ENCODE data around the gene CACNA1D.

CACNA1D gene

DNA sequence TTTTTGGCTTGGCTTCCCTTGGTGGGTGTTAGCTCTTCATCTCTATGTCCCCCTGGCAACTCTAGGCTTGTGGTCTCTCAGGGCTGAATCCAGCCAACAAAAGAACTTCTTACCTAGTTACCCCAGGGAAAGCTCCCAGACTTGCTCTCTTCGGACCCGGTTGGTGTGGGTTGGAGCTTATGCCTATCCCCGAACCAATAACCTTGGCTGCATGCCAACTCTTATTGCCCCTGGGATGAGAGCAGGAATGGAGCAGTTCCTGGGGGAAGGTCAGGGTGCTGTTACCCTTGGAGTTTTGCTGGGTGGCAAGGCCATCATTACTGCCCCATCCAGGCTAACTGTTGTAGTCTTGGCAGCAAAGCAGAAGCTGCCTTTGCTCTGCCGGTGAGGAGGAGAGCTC lies 147.8 kb downstream of the CACNA1D start:
- Histone ChIP-seq H3K4me1 (ENCODE audit: control insufficient read depth, low read depth, low read length) (no peaks in the 10 kb centered on the region), H3K27me3 (ENCODE audit: insufficient read depth, low read length, poor library complexity) (no peaks in the 10 kb centered on the region), H3K79me2 (ENCODE audit: control insufficient read depth, insufficient read depth, low read length) (no peaks in the 10 kb centered on the region), H2BK120ac (ENCODE audit: low read depth, low read length) (no peak overlapping the region), H3K9ac (ENCODE audit: low read length) (no peak overlapping the region), H2BK5ac (ENCODE audit: low read length) (no peak overlapping the region), H3K79me1 (ENCODE audit: low read length) (no peaks in the 10 kb centered on the region), H4K8ac (ENCODE audit: low read depth, low read length) (no peak overlapping the region), H3K18ac (ENCODE audit: low read length) (no peak overlapping the region), H3K23ac (ENCODE audit: low read length) (no peak overlapping the region), H2AK5ac (ENCODE audit: low read length) (no peak overlapping the region), H3K56ac (ENCODE audit: low read length) (no peak overlapping the region), H4K5ac (ENCODE audit: low read length) (no peak overlapping the region), H2BK15ac (replicated peaks; ENCODE audit: low read depth) (no peak overlapping the region), H3K4ac (ENCODE audit: low read depth, low read length) (no peak overlapping the region), H3K4me2 (ENCODE audit: low read length) (no peak overlapping the region), H3K36me3 (ENCODE audit: control insufficient read depth, insufficient read depth, low read length) (no peaks in the 10 kb centered on the region), H3K4me3 (ENCODE audit: low read length) (no peak overlapping the region), H3K27ac (ENCODE audit: low read depth, low read length) (no peak overlapping the region)
- WGBS (ENCODE audit: extremely low coverage, insufficient coverage, low lambda C conversion rate), result no CpG with 5 or more reads among the region's 4 CpGs
- DNase-seq, result no peak

DNA sequence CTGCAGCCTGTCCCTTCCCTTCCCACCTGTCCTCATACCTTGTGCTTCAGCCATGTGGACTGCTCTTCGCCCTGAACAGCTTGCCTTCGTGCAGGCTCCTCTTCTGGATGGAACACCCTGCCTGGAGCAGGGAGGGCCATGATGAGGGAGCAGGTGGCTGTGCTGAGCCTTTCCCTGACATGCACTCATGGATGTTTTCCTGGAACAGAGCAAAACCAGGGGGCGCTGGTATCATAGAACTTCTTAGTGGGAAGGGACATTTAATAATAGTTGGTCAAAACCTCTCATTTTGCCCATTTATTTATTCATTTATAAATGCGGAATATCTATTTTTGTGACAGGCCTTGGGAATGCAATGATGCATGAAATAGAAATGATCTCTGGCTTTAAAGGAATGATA lies 149.3 kb downstream of the CACNA1D start:
- H3K36me3 ChIP-seq (ENCODE audit: control insufficient read depth, insufficient read depth, low read length), result no peaks in the 10 kb centered on the region
- H3K27me3 ChIP-seq (ENCODE audit: insufficient read depth, low read length, poor library complexity), result no peaks in the 10 kb centered on the region
- no peak overlapping the region for H4K8ac ChIP-seq (ENCODE audit: low read depth, low read length)
- H4K5ac ChIP-seq (ENCODE audit: low read length), result no peak overlapping the region
- H3K9ac ChIP-seq (ENCODE audit: low read length), result no peak overlapping the region
- no CpG with 5 or more reads among the region's 4 CpGs for WGBS (ENCODE audit: extremely low coverage, insufficient coverage, low lambda C conversion rate)
- H3K4ac ChIP-seq (ENCODE audit: low read depth, low read length), result no peak overlapping the region
- H3K4me2 ChIP-seq (ENCODE audit: low read length), result no peak overlapping the region
- no peak overlapping the region for H2BK120ac ChIP-seq (ENCODE audit: low read depth, low read length)
- no peaks in the 10 kb centered on the region for H3K79me2 ChIP-seq (ENCODE audit: control insufficient read depth, insufficient read depth, low read length)
- H3K4me1 ChIP-seq (ENCODE audit: control insufficient read depth, low read depth, low read length), result no peaks in the 10 kb centered on the region
- H2BK15ac ChIP-seq (replicated peaks; ENCODE audit: low read depth), result no peak overlapping the region
- no peak overlapping the region for H2BK5ac ChIP-seq (ENCODE audit: low read length)
- no peak overlapping the region for H3K23ac ChIP-seq (ENCODE audit: low read length)
- no peak overlapping the region for H2AK5ac ChIP-seq (ENCODE audit: low read length)
- no peak overlapping the region for H3K4me3 ChIP-seq (ENCODE audit: low read length)
- H3K79me1 ChIP-seq (ENCODE audit: low read length), result no peaks in the 10 kb centered on the region
- H3K18ac ChIP-seq (ENCODE audit: low read length), result no peak overlapping the region
- DNase-seq, result peak; percentile 16
- H3K27ac ChIP-seq (ENCODE audit: low read depth, low read length), result no peak overlapping the region
- H3K56ac ChIP-seq (ENCODE audit: low read length), result no peak overlapping the region

DNA sequence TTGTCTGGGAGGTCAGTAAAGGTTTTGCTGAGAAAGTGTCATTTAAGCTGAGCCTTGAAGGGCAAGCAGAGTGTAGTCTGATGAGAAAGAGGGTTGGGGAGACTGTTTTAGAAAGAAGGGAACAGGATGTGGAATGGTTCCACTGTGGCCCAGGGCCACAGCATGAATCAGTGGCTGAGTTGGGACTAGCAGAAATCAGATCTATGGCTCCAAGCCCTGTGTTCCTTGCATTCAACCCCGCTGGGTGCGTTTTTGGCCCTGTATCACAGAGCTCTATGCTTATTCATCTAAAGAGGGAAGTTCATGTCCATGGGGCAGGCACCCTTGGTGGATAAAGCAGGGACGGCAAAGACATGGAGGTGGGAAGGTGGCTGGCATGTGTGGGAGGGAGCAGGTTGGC lies 151.3 kb downstream of the CACNA1D start:
- H2AK5ac ChIP-seq (ENCODE audit: low read length), result no peak overlapping the region
- no CpG with 5 or more reads among the region's 3 CpGs for WGBS (ENCODE audit: extremely low coverage, insufficient coverage, low lambda C conversion rate)
- no peak overlapping the region for H2BK120ac ChIP-seq (ENCODE audit: low read depth, low read length)
- H3K56ac ChIP-seq (ENCODE audit: low read length), result no peak overlapping the region
- H4K8ac ChIP-seq (ENCODE audit: low read depth, low read length), result no peak overlapping the region
- no peaks in the 10 kb centered on the region for H3K79me1 ChIP-seq (ENCODE audit: low read length)
- H3K79me2 ChIP-seq (ENCODE audit: control insufficient read depth, insufficient read depth, low read length), result no peaks in the 10 kb centered on the region
- H3K9ac ChIP-seq (ENCODE audit: low read length), result no peak overlapping the region
- no peak overlapping the region for H3K27ac ChIP-seq (ENCODE audit: low read depth, low read length)
- DNase-seq, result no peak
- no peak overlapping the region for H3K23ac ChIP-seq (ENCODE audit: low read length)
- no peaks in the 10 kb centered on the region for H3K27me3 ChIP-seq (ENCODE audit: insufficient read depth, low read length, poor library complexity)
- no peaks in the 10 kb centered on the region for H3K36me3 ChIP-seq (ENCODE audit: control insufficient read depth, insufficient read depth, low read length)
- no peak overlapping the region for H2BK5ac ChIP-seq (ENCODE audit: low read length)
- no peak overlapping the region for H2BK15ac ChIP-seq (replicated peaks; ENCODE audit: low read depth)
- no peak overlapping the region for H3K4me2 ChIP-seq (ENCODE audit: low read length)
- H4K5ac ChIP-seq (ENCODE audit: low read length), result no peak overlapping the region
- no peak overlapping the region for H3K4me3 ChIP-seq (ENCODE audit: low read length)
- H3K18ac ChIP-seq (ENCODE audit: low read length), result no peak overlapping the region
- no peak overlapping the region for H3K4ac ChIP-seq (ENCODE audit: low read depth, low read length)
- no peaks in the 10 kb centered on the region for H3K4me1 ChIP-seq (ENCODE audit: control insufficient read depth, low read depth, low read length)

DNA sequence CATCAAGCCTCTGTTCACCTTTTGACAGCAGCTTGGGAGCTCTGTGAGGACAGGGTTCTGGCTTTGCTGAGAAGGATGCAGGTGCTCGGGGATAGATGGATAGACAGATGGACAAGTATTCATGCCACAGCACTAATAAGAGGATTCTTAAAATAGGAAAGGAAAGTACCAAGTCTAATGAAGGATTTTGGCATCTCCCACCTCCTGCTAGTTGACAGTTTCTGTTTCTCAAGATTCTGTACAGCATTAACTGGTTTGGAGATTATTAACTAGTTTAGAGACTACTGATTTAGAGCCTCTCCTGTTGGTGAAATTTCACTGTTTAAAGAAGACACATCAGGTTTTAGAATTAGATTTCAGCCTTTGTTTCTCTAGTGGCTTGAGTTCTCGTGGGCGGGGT lies 152.3 kb downstream of the CACNA1D start:
- no peak overlapping the region for H2BK120ac ChIP-seq (ENCODE audit: low read depth, low read length)
- H3K36me3 ChIP-seq (ENCODE audit: control insufficient read depth, insufficient read depth, low read length), result no peaks in the 10 kb centered on the region
- H3K23ac ChIP-seq (ENCODE audit: low read length), result no peak overlapping the region
- H3K79me2 ChIP-seq (ENCODE audit: control insufficient read depth, insufficient read depth, low read length), result no peaks in the 10 kb centered on the region
- H2AK5ac ChIP-seq (ENCODE audit: low read length), result no peak overlapping the region
- H2BK15ac ChIP-seq (replicated peaks; ENCODE audit: low read depth), result no peak overlapping the region
- no peak overlapping the region for H3K56ac ChIP-seq (ENCODE audit: low read length)
- H3K4ac ChIP-seq (ENCODE audit: low read depth, low read length), result no peak overlapping the region
- no peak overlapping the region for H3K18ac ChIP-seq (ENCODE audit: low read length)
- no peak overlapping the region for H3K4me3 ChIP-seq (ENCODE audit: low read length)
- H3K27me3 ChIP-seq (ENCODE audit: insufficient read depth, low read length, poor library complexity), result no peaks in the 10 kb centered on the region
- H2BK5ac ChIP-seq (ENCODE audit: low read length), result no peak overlapping the region
- no peak overlapping the region for H3K9ac ChIP-seq (ENCODE audit: low read length)
- no peak overlapping the region for H3K27ac ChIP-seq (ENCODE audit: low read depth, low read length)
- no peaks in the 10 kb centered on the region for H3K4me1 ChIP-seq (ENCODE audit: control insufficient read depth, low read depth, low read length)
- DNase-seq, result no peak
- H3K79me1 ChIP-seq (ENCODE audit: low read length), result no peaks in the 10 kb centered on the region
- H4K5ac ChIP-seq (ENCODE audit: low read length), result no peak overlapping the region
- WGBS (ENCODE audit: extremely low coverage, insufficient coverage, low lambda C conversion rate), result no CpG with 5 or more reads among the region's 3 CpGs
- H3K4me2 ChIP-seq (ENCODE audit: low read length), result no peak overlapping the region
- H4K8ac ChIP-seq (ENCODE audit: low read depth, low read length), result no peak overlapping the region

DNA sequence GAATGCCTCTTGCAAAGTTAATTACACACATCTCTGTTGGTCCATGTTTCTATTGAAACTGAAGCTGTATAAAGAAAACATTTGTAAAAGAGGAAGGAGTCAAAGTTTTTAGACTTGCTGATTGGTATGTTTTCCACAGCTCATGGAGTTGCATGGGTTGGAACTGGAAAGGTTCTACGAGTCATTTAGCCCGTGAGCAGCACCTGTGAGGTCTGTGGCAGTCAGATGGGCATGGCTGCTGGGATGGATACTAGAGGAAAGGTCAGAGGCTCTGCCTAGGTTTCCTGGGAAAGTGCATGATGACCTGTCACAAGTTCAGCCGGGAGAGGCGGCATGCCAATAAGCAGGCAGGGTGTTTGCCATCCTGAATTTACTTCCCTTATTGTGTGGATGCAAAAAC lies 155.4 kb downstream of the CACNA1D start:
- no peak for DNase-seq
- Histone ChIP-seq H3K4me1 (ENCODE audit: control insufficient read depth, low read depth, low read length) (no peaks in the 10 kb centered on the region), H3K4ac (ENCODE audit: low read depth, low read length) (no peak overlapping the region), H2BK120ac (ENCODE audit: low read depth, low read length) (no peak overlapping the region), H3K9ac (ENCODE audit: low read length) (no peak overlapping the region), H3K4me3 (ENCODE audit: low read length) (no peak overlapping the region), H3K23ac (ENCODE audit: low read length) (no peak overlapping the region), H4K5ac (ENCODE audit: low read length) (no peak overlapping the region), H3K79me1 (ENCODE audit: low read length) (no peaks in the 10 kb centered on the region), H2BK5ac (ENCODE audit: low read length) (no peak overlapping the region), H2AK5ac (ENCODE audit: low read length) (no peak overlapping the region), H3K4me2 (ENCODE audit: low read length) (no peak overlapping the region), H2BK15ac (replicated peaks; ENCODE audit: low read depth) (no peak overlapping the region), H3K18ac (ENCODE audit: low read length) (no peak overlapping the region), H3K36me3 (ENCODE audit: control insufficient read depth, insufficient read depth, low read length) (no peaks in the 10 kb centered on the region), H3K79me2 (ENCODE audit: control insufficient read depth, insufficient read depth, low read length) (no peaks in the 10 kb centered on the region), H3K27me3 (ENCODE audit: insufficient read depth, low read length, poor library complexity) (no peaks in the 10 kb centered on the region), H4K8ac (ENCODE audit: low read depth, low read length) (no peak overlapping the region), H3K27ac (ENCODE audit: low read depth, low read length) (no peak overlapping the region), H3K56ac (ENCODE audit: low read length) (no peak overlapping the region)
- no CpG with 5 or more reads among the region's 4 CpGs for WGBS (ENCODE audit: extremely low coverage, insufficient coverage, low lambda C conversion rate)

DNA sequence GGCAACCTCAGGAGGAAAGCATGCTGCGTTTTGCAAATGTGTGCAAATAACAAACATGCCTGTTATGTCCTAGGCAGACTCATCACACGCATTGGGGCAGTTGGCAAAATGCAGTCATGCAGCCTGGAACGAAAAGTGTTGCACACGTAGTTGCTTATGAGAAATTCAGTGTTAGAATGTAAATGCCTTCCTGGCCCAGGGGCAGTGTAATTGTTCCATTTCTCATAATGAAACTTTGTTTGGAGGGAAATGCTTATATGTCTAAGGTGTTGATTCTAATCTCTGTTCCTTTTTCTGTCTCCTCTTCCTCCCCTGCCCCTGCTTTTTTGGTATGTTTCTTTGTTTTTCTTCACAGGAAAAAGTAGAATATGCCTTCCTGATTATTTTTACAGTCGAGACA lies 156.0 kb downstream of the CACNA1D start:
- H2AK5ac ChIP-seq (ENCODE audit: low read length), result no peak overlapping the region
- H3K79me1 ChIP-seq (ENCODE audit: low read length), result no peaks in the 10 kb centered on the region
- H3K18ac ChIP-seq (ENCODE audit: low read length), result no peak overlapping the region
- WGBS (ENCODE audit: extremely low coverage, insufficient coverage, low lambda C conversion rate), result no CpG with 5 or more reads among the region's 5 CpGs
- H3K27ac ChIP-seq (ENCODE audit: low read depth, low read length), result no peak overlapping the region
- no peak overlapping the region for H2BK120ac ChIP-seq (ENCODE audit: low read depth, low read length)
- H3K9ac ChIP-seq (ENCODE audit: low read length), result no peak overlapping the region
- no peaks in the 10 kb centered on the region for H3K79me2 ChIP-seq (ENCODE audit: control insufficient read depth, insufficient read depth, low read length)
- H3K4ac ChIP-seq (ENCODE audit: low read depth, low read length), result no peak overlapping the region
- no peak overlapping the region for H4K8ac ChIP-seq (ENCODE audit: low read depth, low read length)
- no peak overlapping the region for H3K56ac ChIP-seq (ENCODE audit: low read length)
- no peaks in the 10 kb centered on the region for H3K27me3 ChIP-seq (ENCODE audit: insufficient read depth, low read length, poor library complexity)
- H3K36me3 ChIP-seq (ENCODE audit: control insufficient read depth, insufficient read depth, low read length), result no peaks in the 10 kb centered on the region
- H3K4me2 ChIP-seq (ENCODE audit: low read length), result no peak overlapping the region
- H4K5ac ChIP-seq (ENCODE audit: low read length), result no peak overlapping the region
- no peak overlapping the region for H3K4me3 ChIP-seq (ENCODE audit: low read length)
- H2BK5ac ChIP-seq (ENCODE audit: low read length), result no peak overlapping the region
- DNase-seq, result no peak
- H3K4me1 ChIP-seq (ENCODE audit: control insufficient read depth, low read depth, low read length), result no peaks in the 10 kb centered on the region
- no peak overlapping the region for H2BK15ac ChIP-seq (replicated peaks; ENCODE audit: low read depth)
- no peak overlapping the region for H3K23ac ChIP-seq (ENCODE audit: low read length)

Measured in mesendoderm (in vitro differentiated cells).